H9 (cell line): ENCODE results near the gene PTBP3. TPM values are rescaled to one million over a fixed set of nuclear protein-coding genes. Genes with fewer than 3 reads are reported as not detected.

Source experiments
- DNase-seq: peaks from one replicate; pipeline ENCODE4 v3.0.0-alpha.2; 2017
- H2AFZ ChIP-seq: one replicate; pipeline ENCODE4 v1.6.1; 2013; ENCODE audit warnings: mild to moderate bottlenecking, low read length, control low read depth, moderate library complexity
- H2AK5ac ChIP-seq: 2 replicates; pipeline ENCODE4 v1.6.1; 2013; ENCODE audit warnings: low read length, control low read depth, mixed read lengths; ENCODE audit not compliant: insufficient read length
- H2BK120ac ChIP-seq: one replicate; pipeline ENCODE4 v1.6.1; 2013; ENCODE audit warnings: low read depth, mild to moderate bottlenecking, low read length, control low read depth, inconsistent platforms; ENCODE audit not compliant: poor library complexity, severe bottlenecking
- H2BK12ac ChIP-seq: 2 replicates; pipeline ENCODE4 v1.6.1; 2013; ENCODE audit warnings: low read length, control low read depth, mixed read lengths, low read depth; ENCODE audit not compliant: insufficient read length
- H2BK15ac ChIP-seq: 2 replicates; pipeline ENCODE4 v1.6.1; 2013; ENCODE audit warnings: low read depth, low read length, control low read depth
- H2BK20ac ChIP-seq: one replicate; pipeline ENCODE4 v1.6.1; 2013; ENCODE audit warnings: low read depth, mild to moderate bottlenecking, low read length, control low read depth, inconsistent platforms; ENCODE audit not compliant: poor library complexity, severe bottlenecking
- H2BK5ac ChIP-seq: 2 replicates; pipeline ENCODE4 v1.6.1; 2013; ENCODE audit warnings: low read length, control low read depth, mixed read lengths; ENCODE audit not compliant: insufficient read length
- H3K14ac ChIP-seq: 2 replicates; pipeline ENCODE4 v1.6.1; 2013; ENCODE audit warnings: low read length, control low read depth; ENCODE audit not compliant: insufficient read depth
- H3K18ac ChIP-seq: 2 replicates; pipeline ENCODE4 v1.6.1; 2013; ENCODE audit warnings: low read depth, mild to moderate bottlenecking, mixed read lengths, low read length, control low read depth; ENCODE audit not compliant: insufficient read length
- H3K23ac ChIP-seq: 2 replicates; pipeline ENCODE4 v1.6.1; 2013; ENCODE audit warnings: low read length, control low read depth, mixed read lengths, low read depth; ENCODE audit not compliant: insufficient read length
- H3K23me2 ChIP-seq: 2 replicates; pipeline ENCODE4 v1.6.1; 2013; ENCODE audit warnings: low read depth, mild to moderate bottlenecking, mixed read lengths, low read length, control low read depth; ENCODE audit not compliant: insufficient read length, poor library complexity, severe bottlenecking
- H3K27ac ChIP-seq: 2 replicates; pipeline ENCODE4 v1.5.1; 2013; ENCODE audit warnings: low read length, control low read depth, mixed read lengths, low read depth; ENCODE audit not compliant: insufficient read length
- H3K27me3 ChIP-seq: 2 replicates; pipeline ENCODE4 v1.6.1; 2013; ENCODE audit warnings: low read length, control low read depth, inconsistent platforms; ENCODE audit not compliant: insufficient read depth
- H3K4ac ChIP-seq: 2 replicates; pipeline ENCODE4 v1.6.1; 2013; ENCODE audit warnings: low read depth, mild to moderate bottlenecking, control low read depth, inconsistent platforms, low read length, moderate library complexity
- H3K4me1 ChIP-seq: 2 replicates; pipeline ENCODE4 v1.6.1; 2013; ENCODE audit warnings: low read length, control low read depth, inconsistent platforms; ENCODE audit not compliant: insufficient read depth
- H3K4me2 ChIP-seq: 2 replicates; pipeline ENCODE4 v1.6.1; 2013; ENCODE audit warnings: low read length, control low read depth, mixed read lengths; ENCODE audit not compliant: insufficient read length, insufficient read depth
- H3K56ac ChIP-seq: 2 replicates; pipeline ENCODE4 v1.6.1; 2013; ENCODE audit warnings: low read depth, mild to moderate bottlenecking, mixed read lengths, low read length, control low read depth; ENCODE audit not compliant: insufficient read length
- H3K79me1 ChIP-seq: 2 replicates; pipeline ENCODE4 v1.6.1; 2013; ENCODE audit warnings: low read depth, mild to moderate bottlenecking, moderate library complexity, low read length, control low read depth, inconsistent platforms; ENCODE audit not compliant: insufficient read depth, poor library complexity, severe bottlenecking
- H3K79me2 ChIP-seq: 2 replicates; pipeline ENCODE4 v1.6.1; 2013; ENCODE audit warnings: low read length, control low read depth, inconsistent platforms; ENCODE audit not compliant: insufficient read depth
- H3K9ac ChIP-seq: 2 replicates; pipeline ENCODE4 v1.6.1; 2013; ENCODE audit warnings: low read length, control low read depth, mixed read lengths; ENCODE audit not compliant: insufficient read length; ENCODE audit errors: extremely low read depth
- H3K9me3 ChIP-seq: one replicate; pipeline ENCODE4 v1.6.1; 2013; ENCODE audit warnings: low read depth, low read length, inconsistent platforms; ENCODE audit not compliant: control insufficient read depth
- H3T11ph ChIP-seq: one replicate; pipeline ENCODE4 v1.6.1; 2013; ENCODE audit warnings: mild to moderate bottlenecking, low read length, control low read depth, inconsistent platforms
- H4K20me1 ChIP-seq: one replicate; pipeline ENCODE4 v1.6.1; 2013; ENCODE audit not compliant: control insufficient read depth, insufficient read length, insufficient read depth
- H4K5ac ChIP-seq: 2 replicates; pipeline ENCODE4 v1.6.1; 2013; ENCODE audit warnings: low read depth, mild to moderate bottlenecking, mixed read lengths, low read length, control low read depth; ENCODE audit not compliant: insufficient read length
- H4K8ac ChIP-seq: replicated peaks from 2 replicates; pipeline ENCODE4 v1.6.1; 2013; ENCODE audit warnings: low read length, control low read depth, mixed read lengths, low read depth; ENCODE audit not compliant: insufficient read length
- H4K91ac ChIP-seq: 2 replicates; pipeline ENCODE4 v1.6.1; 2013; ENCODE audit warnings: low read depth, mild to moderate bottlenecking, moderate library complexity, mixed read lengths, low read length, control low read depth; ENCODE audit not compliant: insufficient read length
- H3K27ac Mint-ChIP-seq, 3 experiments: 2 replicates in 2 of 3; 3 replicates in 1 of 3; pipeline ENCODE4 v1.8.0; 2020 to 2021; ENCODE audit warnings: mixed read lengths in 3 of 3, mild to moderate bottlenecking in 1 of 3, moderate library complexity in 1 of 3
- H3K27me3 Mint-ChIP-seq: 2 replicates; pipeline ENCODE4 v1.8.0; 2021; ENCODE audit warnings: low read depth, mild to moderate bottlenecking, moderate library complexity, mixed read lengths
- H3K36me3 Mint-ChIP-seq, 3 experiments: 2 replicates in 2 of 3; 3 replicates in 1 of 3; pipeline ENCODE4 v1.8.0; 2020 to 2021; ENCODE audit warnings: low read depth in 3 of 3, mixed read lengths in 3 of 3; ENCODE audit not compliant: insufficient read depth in 1 of 3
- H3K4me1 Mint-ChIP-seq, 2 experiments: 2 replicates each; pipeline ENCODE4 v1.8.0; 2020; ENCODE audit warnings: mixed read lengths in 2 of 2
- H3K4me3 Mint-ChIP-seq, 2 experiments: 2 replicates in 1 of 2; 3 replicates in 1 of 2; pipeline ENCODE4 v1.8.0; 2020 to 2021; ENCODE audit warnings: mild to moderate bottlenecking in 2 of 2, mixed read lengths in 2 of 2, moderate library complexity in 1 of 2
- H3K9me3 Mint-ChIP-seq, 2 experiments: 2 replicates in 1 of 2; 3 replicates in 1 of 2; pipeline ENCODE4 v1.8.0; 2020; ENCODE audit warnings: mild to moderate bottlenecking in 2 of 2, mixed read lengths in 2 of 2, moderate library complexity in 1 of 2
- WGBS: extraction: QIAGEN DNeasy Blood & Tissue Kit; methylation state at CpG from one replicate; pipeline ENCODE4 v1.1.7; 2013; ENCODE audit warnings: missing lambda C conversion rate, low lambda C conversion rate, mixed read lengths; ENCODE audit not compliant: insufficient read length; ENCODE audit errors: extremely low coverage; 5-methylcytosine and 5-hydroxymethylcytosine counted together
- total RNA-seq: library from RNA; stranded (reverse); gene quantifications from 2 replicates; pipeline ENCODE4 v1.2.1, GENCODE V29; 2021
- TF ChIP-seq, protein P1 (sequence below): fragments of 200-600 bp; sonication (generic); conservative IDR thresholded peaks from 3 replicates; pipeline ENCODE4 v1.8.0; 2021; ENCODE audit warnings: antibody characterized with exemption, mild to moderate bottlenecking

PTBP3 gene
- total RNA-seq, 1 experiment from 2014 or later: 89.5 TPM

DNA sequence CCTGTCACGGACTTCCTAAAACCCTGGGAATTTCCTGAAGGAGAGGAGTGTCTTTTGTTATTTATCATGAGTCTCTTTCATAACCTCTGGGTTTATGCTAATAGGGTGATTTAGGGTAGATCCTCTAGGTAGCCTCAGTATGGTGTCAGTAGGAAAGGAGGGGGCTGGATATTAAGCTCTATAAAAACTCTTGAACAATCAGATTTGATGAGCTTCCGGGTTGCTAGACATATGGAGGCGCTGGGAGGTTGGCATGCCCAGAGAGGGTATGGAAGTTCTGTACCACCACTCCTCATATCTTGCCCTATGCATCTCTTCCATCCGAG, 15.6 kb upstream of the PTBP3 start:
- Mint-ChIP-seq H3K27ac (no peak overlapping the region; a peak in 2 of 7 replicates), H3K4me1 (peaks cover 15% of the 10 kb centered on the region in 2 experiments), H3K36me3 (no peaks in the 10 kb centered on the region; a peak in 1 of 7 replicates), H3K27me3 (no peaks in the 10 kb centered on the region), H3K9me3 (peaks cover 0 to 3% of the 10 kb centered on the region in 2 experiments; a peak in 1 of 5 replicates), H3K4me3 (peak overlapping the region in 1 of 2 experiments; percentile 51; a peak in 2 of 5 replicates)
- no peak overlapping the region for H3K27ac ChIP-seq
- peak overlapping the region; percentile 17 for H3K4me2 ChIP-seq
- no peak overlapping the region for H2AK5ac ChIP-seq
- no CpG with 5 or more reads among the region's 4 CpGs for WGBS
- H2BK5ac ChIP-seq: no peak overlapping the region
- no peaks in the 10 kb centered on the region for H3K79me2 ChIP-seq
- no peak overlapping the region for H3K14ac ChIP-seq
- no peaks in the 10 kb centered on the region for H3K79me1 ChIP-seq
- H2BK15ac ChIP-seq: no peak overlapping the region
- H3K56ac ChIP-seq: no peak overlapping the region
- no peak overlapping the region for H2BK120ac ChIP-seq
- no peak overlapping the region for H3K4ac ChIP-seq
- no peak overlapping the region for H4K5ac ChIP-seq
- no peak overlapping the region for H3K23ac ChIP-seq
- H3K4me1 ChIP-seq: no peaks in the 10 kb centered on the region; the same call in 1 of the 2 replicates
- DNase-seq: no peak
- no peak overlapping the region for H3K9ac ChIP-seq
- H3K9me3 ChIP-seq: no peaks in the 10 kb centered on the region
- H4K8ac ChIP-seq: no peak overlapping the region
- no peak overlapping the region for H4K91ac ChIP-seq
- H2AFZ ChIP-seq: no peak overlapping the region
- H3T11ph ChIP-seq: no peak overlapping the region
- H3K23me2 ChIP-seq: no peaks in the 10 kb centered on the region
- no peak overlapping the region for H3K18ac ChIP-seq
- no peaks in the 10 kb centered on the region for H3K27me3 ChIP-seq
- H2BK20ac ChIP-seq: no peak overlapping the region
- H4K20me1 ChIP-seq: no peaks in the 10 kb centered on the region
- TF ChIP-seq, protein P1, sequence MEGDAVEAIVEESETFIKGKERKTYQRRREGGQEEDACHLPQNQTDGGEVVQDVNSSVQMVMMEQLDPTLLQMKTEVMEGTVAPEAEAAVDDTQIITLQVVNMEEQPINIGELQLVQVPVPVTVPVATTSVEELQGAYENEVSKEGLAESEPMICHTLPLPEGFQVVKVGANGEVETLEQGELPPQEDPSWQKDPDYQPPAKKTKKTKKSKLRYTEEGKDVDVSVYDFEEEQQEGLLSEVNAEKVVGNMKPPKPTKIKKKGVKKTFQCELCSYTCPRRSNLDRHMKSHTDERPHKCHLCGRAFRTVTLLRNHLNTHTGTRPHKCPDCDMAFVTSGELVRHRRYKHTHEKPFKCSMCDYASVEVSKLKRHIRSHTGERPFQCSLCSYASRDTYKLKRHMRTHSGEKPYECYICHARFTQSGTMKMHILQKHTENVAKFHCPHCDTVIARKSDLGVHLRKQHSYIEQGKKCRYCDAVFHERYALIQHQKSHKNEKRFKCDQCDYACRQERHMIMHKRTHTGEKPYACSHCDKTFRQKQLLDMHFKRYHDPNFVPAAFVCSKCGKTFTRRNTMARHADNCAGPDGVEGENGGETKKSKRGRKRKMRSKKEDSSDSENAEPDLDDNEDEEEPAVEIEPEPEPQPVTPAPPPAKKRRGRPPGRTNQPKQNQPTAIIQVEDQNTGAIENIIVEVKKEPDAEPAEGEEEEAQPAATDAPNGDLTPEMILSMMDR: no peak
- H2BK12ac ChIP-seq: no peak overlapping the region
